ENCODE results near the gene CAMK2G. TPM values are rescaled to one million over a fixed set of nuclear protein-coding genes. Genes with fewer than 3 reads are reported as not detected.
"Not testable (repeated sequence)": the region's sequence is repeated elsewhere in the genome, so short reads cannot be mapped to it uniquely, and the experiment has no call there.

CAMK2G gene
- total RNA-seq, 2 donors from 2014 or later = 78.8 to 149 TPM

DNA sequence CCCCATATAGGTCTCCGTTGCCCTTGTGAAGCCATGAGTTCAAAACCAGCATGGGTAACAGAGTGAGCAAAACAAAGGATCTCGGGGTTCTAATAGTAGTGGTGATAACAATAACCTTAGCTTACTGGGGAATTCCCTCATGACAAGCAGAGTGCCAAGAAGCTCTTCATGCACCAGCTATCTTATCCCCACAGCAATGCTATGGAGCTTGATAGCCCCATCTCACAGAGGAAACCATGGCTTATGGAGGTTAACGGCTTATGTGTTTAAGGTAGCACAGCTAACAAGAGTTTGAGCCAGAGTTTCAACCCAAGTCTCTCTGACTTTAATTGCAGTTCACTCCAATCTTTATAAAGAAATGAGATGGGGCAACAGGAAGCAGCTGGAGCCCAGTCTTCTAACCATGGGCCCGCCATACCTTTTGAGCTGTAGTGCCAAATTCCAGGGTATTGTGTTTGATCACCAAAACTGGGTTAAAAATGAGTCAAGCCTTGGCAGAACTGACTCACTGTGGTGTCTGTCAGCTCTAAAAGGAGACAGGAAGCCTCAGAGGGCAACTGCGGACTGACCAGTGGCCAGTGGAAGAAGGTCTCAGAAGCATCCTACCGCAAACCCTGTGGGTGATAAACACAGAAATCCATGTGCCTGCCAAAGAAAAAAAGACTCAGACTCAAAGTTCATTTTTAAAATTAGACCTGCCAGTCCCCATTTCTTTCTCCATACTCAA is 20.1 kb upstream of the CAMK2G start:
- ATAC-seq (ENCODE audit: insufficient number of reproducible peaks, low FRiP score, low read depth) (no peak), DNase-seq (ENCODE audit: low spot score) (no peak)
- no peak for TF ChIP-seq CTCF (IDR thresholded peaks at IDR 0.05)
- no peak overlapping the region for H3K27ac ChIP-seq
- no peaks in the 10 kb centered on the region for H3K36me3 ChIP-seq
- no peak overlapping the region for H3K4me3 ChIP-seq
- peaks cover under 1 to 16% of the 10 kb centered on the region in 2 donors for H3K4me1 ChIP-seq (ENCODE audit: control insufficient read depth in 1 of 2, low read depth in 2 of 2)
- no peaks in the 10 kb centered on the region for H3K9me3 ChIP-seq
- H3K27me3 ChIP-seq (replicated peaks; ENCODE audit: insufficient read depth) = no peaks in the 10 kb centered on the region

GRCh38 chr10:73893426-73893825 is 19.1 kb upstream of the CAMK2G start:
- no peak overlapping the region for H3K4me3 ChIP-seq
- no peaks in the 10 kb centered on the region for H3K9me3 ChIP-seq
- no peaks in the 10 kb centered on the region for H3K27me3 ChIP-seq (replicated peaks; ENCODE audit: insufficient read depth)
- H3K27ac ChIP-seq = no peak overlapping the region
- no peak for TF ChIP-seq CTCF (IDR thresholded peaks at IDR 0.05)
- no peak for DNase-seq (ENCODE audit: low spot score)
- no peak for ATAC-seq (ENCODE audit: insufficient number of reproducible peaks, low FRiP score, low read depth)
- peaks cover 5 to 16% of the 10 kb centered on the region in 2 donors for H3K4me1 ChIP-seq (ENCODE audit: control insufficient read depth in 1 of 2, low read depth in 2 of 2)
- no peaks in the 10 kb centered on the region for H3K36me3 ChIP-seq

DNA sequence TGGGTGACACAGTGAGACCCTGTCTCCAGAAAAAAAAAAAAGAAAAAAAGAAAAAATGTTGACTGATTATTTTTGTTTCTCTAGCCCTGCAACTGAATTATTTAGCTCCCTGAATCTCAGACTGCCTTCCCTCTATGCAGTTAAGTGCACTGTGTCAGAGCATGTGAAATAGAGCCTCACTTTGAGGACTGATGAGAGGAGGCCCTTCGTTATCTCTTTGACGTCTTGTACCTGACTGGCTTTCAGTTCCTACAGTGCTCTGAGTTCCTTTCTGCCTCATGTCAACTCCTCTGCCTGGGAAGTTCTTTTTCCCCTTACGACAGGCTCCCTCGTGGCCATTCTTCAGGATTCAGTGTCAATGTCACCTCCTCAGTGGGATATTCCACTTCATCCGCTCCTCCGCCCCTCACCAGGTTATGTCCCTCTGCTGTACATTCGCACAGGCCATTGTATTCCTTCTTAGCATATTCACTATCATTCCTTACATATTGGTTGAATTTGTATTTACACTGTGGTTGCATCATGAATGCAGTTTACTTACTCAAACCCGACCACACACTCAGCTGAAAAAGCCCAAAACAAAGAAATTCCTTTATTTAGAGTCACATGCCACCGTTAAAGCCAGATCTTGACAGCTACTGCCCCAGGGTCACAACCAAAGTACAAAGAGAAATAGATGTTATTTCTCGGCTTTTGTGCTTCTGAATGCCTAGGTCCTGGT is 18.1 kb upstream of the CAMK2G start:
- no peak for TF ChIP-seq CTCF (IDR thresholded peaks at IDR 0.05)
- peaks cover 15 to 25% of the 10 kb centered on the region in 2 donors for H3K4me1 ChIP-seq (ENCODE audit: control insufficient read depth in 1 of 2, low read depth in 2 of 2)
- H3K4me3 ChIP-seq = no peak overlapping the region
- DNase-seq (ENCODE audit: low spot score) = no peak
- H3K27me3 ChIP-seq (replicated peaks; ENCODE audit: insufficient read depth) = no peaks in the 10 kb centered on the region
- H3K9me3 ChIP-seq = no peaks in the 10 kb centered on the region
- no peak for ATAC-seq (ENCODE audit: insufficient number of reproducible peaks, low FRiP score, low read depth)
- H3K27ac ChIP-seq = no peak overlapping the region
- no peaks in the 10 kb centered on the region for H3K36me3 ChIP-seq

DNA sequence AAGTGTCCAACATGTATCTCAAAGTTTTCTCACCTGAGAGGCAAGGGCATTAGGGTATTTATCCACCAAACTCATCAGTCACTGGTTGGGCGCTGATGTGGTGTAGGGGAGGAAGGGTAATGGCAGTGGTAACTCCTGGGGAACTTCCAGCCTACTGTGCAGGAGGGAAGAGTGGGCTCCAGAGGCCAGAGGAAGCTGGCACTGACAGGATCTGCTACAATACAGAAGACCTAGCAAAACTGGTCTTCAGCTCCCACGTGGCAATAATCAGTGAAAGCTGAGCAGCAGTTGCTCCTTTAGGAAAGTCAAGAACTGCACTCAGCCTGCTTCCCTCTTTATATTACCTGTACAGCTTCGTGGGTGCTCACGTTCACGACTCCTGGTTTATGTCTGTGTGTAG is 17.2 kb upstream of the CAMK2G start:
- no peaks in the 10 kb centered on the region for H3K9me3 ChIP-seq
- no peaks in the 10 kb centered on the region for H3K36me3 ChIP-seq
- H3K4me1 ChIP-seq (ENCODE audit: control insufficient read depth in 1 of 2, low read depth in 2 of 2) = peaks cover 22 to 35% of the 10 kb centered on the region in 2 donors
- no peak overlapping the region for H3K4me3 ChIP-seq
- no peak overlapping the region for H3K27ac ChIP-seq
- H3K27me3 ChIP-seq (replicated peaks; ENCODE audit: insufficient read depth) = no peaks in the 10 kb centered on the region
- ATAC-seq (ENCODE audit: insufficient number of reproducible peaks, low FRiP score, low read depth) (no peak), DNase-seq (ENCODE audit: low spot score) (no peak)
- TF ChIP-seq CTCF (IDR thresholded peaks at IDR 0.05) = no peak

- H3K27ac ChIP-seq; H3K27me3 ChIP-seq (replicated peaks; ENCODE audit: insufficient read depth); H3K36me3 ChIP-seq; H3K4me3 ChIP-seq; ATAC-seq (ENCODE audit: insufficient number of reproducible peaks, low FRiP score, low read depth); H3K9me3 ChIP-seq; DNase-seq (ENCODE audit: low spot score): not testable (repeated sequence)
- peaks cover 26 to 39% of the 10 kb centered on the region in 2 donors for H3K4me1 ChIP-seq (ENCODE audit: control insufficient read depth in 1 of 2, low read depth in 2 of 2)
These were observed 16.5 kb upstream of the CAMK2G start for GRCh38 chr10:73890830-73891229.
